ENCODE results near the gene HSFX4.
"Not testable (repeated sequence)": the region's sequence is repeated elsewhere in the genome, so short reads cannot be mapped to it uniquely, and the experiment has no call there.

HSFX4 gene

DNA sequence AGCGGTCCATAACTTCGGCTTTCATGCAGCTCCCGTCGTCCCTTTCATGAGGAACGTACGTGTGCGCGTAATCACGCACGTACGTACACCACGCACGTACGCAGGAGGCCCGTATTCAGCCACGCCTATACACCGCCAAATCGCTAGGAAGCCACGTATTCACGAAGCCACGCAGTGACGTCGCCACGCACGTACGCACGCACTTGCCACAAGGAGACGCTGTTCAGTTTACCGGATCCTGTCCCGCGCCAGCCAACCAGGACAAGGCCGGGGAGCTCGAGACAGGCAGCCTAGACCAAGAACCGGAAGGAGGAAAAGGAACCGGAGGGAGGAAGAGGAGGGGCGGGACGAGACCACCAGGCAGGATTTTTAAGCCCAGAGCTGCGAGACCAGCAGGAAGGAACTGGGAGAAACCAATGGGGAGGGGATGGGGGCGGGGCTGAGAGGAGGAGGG is 9.1 kb downstream of the HSFX4 start, which contains the start of gene EOLA2:
TSS of gene EOLA2 (minus strand) at position 65 of the 454 bp plus-strand sequence. CDS start 4,617 bp downstream, outside the sequence.
- DNase-seq, result peak; percentile 79 to 84 (median 82)

DNA sequence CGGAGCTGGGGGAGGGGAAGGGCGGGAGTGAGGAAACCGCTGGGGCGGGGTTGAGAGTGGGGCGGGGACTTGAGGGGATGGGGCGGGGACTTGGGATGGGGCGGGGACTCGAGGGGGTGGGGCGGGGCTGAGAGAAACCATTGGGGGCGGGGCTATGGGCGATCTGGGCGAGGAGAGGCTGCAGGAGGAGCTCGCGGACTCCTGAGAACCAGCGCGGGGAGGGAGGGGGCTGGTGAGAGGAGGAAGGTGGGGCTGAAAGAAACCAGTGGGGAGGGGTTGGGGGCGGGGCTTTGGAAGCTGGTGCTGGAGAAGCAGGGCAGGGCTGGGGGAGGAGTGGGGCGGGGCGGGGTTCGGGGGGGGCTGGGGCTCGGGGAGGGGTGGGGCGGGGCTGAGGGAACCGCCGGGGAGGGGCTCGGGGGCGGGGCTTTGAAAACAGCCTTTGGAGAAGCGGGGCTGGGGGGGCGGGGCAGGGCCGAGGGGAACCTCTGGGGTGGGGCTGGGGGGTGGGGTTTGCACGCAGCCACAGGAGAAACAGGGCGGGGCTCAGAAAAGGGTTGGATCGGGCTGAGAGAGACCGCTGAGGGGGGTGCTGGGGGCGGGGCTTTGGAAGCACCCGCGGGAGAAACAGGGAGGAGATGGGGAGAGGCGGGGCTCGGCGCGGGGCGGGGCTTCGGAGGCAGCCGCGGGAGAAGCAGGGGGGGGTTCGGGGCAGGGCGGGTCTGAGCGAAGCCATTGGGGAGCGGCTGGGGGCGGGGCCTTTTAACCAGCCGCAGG is 9.7 kb downstream of the HSFX4 start:
- DNase-seq, result peak; percentile 80 to 91 (median 88)

DNA sequence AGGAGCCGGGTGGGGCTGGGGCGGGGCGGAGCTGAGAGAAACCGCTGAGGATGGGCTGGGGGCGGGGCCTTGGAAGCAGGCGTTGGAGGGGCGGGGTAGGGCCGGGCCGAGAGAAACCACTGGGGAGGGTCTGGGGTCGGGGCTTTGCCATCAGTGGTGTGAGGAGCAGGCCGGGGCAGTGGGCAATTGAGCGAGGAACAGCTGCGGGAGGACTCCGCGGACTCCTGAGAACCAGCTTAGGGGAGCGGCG is 10.2 kb downstream of the HSFX4 start:
- no peak for DNase-seq

DNA sequence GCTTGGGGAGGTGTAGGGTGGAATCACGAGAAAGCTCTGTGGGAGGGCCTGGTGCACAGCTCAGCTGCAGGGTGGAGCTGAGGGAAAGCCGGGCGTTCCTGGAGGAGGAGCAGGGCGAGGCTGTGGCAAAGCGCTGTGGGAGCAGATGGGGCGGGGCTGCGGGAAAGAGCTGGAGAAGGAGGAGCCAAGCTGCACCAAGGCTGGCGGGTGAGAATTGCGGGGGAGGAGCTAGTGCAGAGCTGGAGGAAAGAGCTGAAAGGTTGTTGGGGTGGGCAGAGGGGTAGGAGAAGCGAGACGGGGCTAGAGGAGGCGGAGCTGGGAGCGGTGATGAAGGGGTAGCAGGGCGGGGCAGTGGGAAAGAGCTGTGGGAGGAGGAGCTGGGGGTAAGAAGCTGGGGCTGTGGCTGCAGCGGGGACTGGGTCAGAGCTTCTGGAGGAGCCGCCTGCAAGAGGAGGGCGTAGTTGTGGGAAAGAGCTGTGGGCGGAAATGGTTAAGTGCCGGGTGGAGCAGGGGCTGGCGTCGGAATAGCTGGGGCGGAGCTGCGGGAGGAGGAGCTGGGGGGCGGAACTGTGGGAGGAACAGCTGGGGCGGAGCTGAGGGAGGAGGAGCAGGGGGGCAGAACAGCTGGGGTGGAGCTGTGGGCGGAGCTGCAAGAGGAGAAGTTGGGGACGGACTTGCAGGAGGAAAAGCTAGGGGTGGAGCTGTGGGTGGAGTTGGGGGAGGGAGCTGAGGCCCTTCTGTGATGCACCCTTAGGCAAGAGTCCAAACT is 10.7 kb downstream of the HSFX4 start:
- DNase-seq, result peak; percentile 61 to 76 (median 76)

DNA sequence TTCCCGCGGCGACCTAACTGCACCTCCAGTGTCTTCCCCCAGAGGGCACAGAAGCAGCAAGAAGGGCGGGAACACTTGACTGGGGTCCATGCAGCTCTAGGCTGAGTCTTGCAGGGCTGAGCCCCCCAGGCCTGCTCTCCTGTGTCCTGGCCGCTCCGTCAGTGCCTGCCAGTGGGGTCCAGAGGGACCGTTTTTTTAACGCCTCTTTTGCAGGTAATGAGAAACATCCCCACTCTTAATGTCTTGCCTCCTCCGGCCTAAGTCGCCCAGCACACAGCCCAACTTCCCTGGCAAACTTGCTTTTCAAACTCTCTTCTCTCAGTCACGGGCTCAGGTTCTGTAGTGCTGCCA is 11.3 kb downstream of the HSFX4 start:
- DNase-seq, result not testable (repeated sequence)

DNA sequence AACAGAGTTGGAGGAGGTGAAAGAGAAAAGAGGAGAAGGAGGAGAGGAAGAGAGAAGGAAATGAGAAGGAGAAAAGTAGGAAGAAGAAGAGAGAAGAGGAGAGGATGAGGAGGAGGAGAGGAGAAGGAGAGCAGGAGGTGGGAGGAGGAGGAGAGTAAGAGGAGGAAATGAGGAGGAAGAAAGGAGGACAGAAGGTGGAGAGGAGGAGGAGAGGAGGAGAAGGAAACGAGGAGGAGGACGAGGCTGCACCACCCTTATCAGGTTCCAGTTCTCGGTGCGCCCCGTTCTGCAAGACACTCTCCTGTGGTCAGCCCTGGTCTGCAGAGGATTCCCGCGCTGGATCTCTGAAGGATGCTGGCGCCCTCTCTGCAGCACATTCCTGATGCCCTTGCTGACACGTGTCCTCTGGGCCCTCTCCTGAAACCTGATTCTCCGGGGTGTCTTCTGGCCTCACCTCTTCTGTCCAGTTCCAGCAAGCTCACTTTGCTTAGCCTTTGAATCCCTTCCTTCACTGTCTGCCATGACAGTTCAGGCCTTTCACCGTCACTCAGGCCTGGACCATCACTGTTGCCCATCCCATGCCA is 15.8 kb downstream of the HSFX4 start:
- DNase-seq, result not testable (repeated sequence)

DNA sequence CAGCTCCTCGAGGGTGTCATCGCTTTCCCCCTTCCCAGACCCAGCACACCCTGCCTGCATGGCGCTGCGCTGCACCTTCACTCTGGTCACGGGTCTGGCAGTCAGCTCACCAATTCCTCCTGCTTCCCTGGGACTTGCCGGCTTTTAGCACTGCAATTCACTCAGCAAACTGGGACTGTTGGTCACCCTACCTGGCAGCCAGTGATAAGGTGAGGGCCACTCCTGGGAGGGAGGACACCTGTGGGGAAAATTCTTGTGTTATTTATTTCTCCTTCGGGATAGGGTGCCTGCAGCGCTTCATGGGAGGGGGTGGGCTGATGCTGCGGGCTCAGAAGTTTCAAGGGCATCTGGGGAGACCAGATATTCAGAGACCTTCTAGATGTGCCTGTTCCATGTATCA is 16.4 kb downstream of the HSFX4 start:
- not testable (repeated sequence) for DNase-seq

DNA sequence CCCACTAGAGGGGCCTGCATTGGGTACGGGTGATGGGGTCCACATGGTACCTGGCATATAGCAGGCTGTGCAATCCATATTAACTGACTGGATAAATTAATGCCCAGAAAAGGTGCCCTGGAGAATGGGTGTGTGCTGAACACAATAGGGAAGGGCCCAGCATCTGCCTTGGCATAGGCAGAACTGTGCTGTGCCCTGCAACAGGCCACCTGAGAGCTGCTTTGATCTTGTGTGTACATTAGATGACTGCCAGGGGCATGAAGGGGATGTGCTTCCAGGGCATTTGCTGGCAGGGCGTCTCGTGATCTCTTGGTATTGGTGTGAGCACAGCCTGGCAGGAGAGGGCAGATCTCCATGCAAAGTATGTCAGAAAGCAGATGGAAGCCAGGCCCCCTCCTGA is 17.6 kb downstream of the HSFX4 start:
- DNase-seq, result not testable (repeated sequence)

DNA sequence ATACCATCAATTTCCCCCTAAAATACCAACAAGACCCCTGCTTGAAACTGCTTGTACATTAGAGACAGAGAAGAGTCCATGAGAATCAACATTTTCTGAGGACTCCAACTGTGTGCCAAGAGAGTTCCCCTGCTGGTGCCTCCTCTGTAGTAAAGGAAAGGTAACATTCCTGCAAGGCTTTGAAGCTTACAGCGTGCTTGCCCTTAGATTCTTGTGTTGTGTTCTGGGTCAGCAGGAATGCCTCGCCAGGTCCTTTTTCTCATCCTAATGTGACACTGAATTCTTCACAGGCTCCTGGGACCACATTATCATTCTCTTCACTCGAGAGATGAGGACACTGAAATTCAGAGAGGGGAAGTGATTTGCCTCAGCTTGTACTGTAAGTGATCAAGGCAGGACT is 18.6 kb downstream of the HSFX4 start:
- DNase-seq, result no peak

DNA sequence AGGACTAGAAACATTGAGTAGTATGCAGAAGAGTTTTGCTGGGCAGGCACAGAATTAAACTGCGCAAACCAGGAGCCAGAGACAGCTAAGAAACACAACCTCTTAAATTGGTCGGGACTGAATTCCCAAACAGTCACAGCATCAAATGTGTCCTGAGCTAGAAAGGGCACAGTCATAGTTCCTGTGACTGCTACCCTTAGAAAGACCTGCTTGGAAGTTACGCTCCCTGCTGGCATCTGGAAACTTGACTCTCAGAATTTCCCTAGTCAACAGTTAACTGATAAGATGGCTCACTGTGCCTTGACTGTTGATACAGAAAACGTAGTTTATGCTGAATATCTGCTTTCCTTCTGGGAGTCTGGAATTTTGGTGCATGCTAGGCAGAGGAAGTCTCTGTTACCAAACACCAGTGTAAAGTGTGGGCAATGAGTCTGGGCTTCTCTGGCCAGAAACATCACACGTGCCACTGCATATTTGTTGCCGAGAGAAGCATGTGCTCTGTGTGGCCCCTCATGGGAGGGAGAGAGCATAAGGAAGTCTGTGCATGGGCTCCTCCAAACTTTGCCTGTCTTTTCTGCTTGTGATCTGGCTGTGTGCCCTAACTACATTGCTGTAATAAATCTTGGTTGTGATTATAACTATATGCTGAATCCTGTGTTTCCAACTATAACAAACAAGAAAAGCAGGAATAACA is 20.5 kb downstream of the HSFX4 start:
- no peak for DNase-seq

DNA sequence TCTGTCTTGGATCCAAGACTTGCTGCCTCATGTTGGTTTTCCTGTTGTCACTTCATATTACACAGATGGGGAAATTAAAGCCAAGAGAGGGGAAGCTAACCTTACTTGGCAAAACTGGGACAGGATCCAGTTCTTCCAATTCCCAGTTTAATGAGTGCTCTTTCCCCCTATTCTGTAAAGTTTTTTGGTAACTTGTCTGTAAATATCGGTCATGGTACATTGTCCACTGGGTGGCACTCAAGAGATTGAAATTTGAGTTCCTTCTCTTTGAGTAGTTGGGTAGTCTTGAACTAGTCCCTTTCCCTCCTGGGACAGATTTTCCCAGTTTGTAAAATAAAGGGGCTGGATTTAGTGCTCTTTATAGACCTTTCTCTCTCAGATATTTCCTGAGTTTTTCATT is 21.3 kb downstream of the HSFX4 start:
- DNase-seq, result no peak

DNA sequence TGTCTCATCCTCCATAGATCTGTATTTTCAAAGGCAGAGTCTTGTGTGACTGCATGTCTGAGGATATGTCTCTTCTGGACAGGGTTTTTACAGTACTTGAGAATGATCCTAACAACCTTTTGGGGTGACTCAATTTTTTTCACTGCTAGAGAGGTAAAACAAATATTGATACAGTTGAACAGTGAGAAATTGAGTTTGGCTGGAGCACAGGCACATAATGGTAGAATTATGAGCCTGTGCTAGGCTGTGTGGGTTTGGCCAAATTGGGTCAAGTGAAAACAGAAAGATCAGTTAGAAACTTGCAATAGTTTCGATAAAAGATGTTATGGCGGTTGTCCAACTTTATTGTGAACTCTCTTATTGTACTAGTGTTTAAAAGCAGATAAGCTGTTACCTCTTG is 32.2 kb downstream of the HSFX4 start:
- DNase-seq, result no peak

DNA sequence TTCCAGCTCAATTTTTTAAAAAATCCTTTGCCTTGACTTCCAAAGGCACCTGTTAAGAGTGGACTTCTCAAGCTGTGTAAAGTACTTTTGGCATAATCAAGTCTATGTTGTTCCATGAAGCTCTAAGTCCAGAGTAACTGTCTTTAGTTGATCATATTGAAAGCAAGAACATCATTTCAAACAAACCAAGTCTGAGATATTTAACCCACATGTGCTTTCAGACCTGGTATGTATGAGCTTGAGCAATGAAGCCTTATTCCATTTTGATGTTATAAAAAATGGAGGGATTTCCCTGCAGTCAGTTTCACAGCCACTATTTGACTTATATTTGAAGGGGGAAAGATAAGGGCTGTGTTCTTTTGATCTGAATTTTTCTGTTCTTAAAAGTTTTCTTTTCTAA is 32.6 kb downstream of the HSFX4 start:
- DNase-seq, result no peak

DNA sequence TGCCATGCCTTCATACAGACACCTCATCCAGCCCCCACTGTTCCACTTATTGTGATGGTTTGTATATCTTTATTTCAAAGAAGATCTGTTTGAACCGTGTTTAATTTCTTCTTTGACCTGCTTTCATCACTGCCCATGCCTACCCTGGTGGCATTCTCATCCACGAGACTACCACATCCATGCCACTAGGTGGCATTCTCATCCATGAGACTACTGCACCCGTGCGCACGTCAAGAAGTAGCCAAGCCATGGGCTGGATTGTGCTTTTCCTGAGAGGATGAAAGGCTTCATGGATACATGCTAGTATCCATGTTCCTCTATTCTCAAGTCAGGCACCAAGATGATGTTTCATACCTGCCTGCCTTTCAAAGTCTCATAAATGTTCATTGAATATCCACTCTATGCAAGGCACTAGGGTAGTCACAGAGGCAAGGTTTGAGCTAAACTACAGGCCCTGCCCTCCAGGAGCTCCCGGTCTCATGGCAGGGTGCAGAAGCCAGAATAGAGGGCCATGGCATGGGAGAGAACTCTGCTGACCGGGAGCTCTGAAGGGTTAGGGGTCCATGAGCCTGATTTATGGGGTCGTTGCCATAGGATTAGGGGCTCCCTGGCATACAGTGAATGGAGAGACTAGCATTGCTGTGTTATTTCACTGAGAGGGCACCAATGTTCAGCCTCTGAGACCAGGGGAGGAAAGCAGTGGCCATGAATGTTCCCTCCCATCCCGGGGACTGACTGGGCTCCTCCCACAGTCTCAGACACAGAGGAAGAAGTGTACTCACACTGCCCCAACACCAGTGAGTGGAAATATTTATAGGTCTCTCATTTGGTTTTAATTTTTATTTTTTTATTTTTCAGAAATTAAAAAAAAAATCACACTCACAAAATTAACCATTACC is 33.7 kb downstream of the HSFX4 start:
- no peak for DNase-seq

DNA sequence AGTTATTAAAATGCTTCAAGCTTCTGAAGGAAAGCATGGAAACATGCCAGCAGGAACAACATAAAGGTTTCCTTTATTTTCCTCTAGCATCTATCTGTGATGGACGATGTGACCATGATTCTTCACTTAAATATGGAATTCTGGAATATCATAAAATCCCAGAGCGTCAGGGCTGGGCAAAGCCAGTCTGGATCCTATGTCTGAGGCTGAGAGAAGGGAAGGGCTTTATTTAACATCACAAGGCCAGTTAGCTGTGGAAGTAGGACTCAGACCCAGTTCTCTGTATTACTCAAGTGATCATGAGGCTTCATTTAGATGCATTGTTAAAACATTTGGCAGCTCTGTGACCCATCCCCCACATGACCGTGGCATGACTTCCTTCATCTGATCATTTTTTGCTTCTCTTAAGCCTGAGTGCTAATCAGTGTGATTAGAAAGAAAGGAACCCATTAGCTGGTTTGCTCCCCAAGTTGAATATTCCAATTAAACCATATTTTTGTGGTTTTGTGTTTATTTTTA is 49.8 kb downstream of the HSFX4 start:
- no peak for DNase-seq
